ENCODE results near the gene SMIM23.
"Not testable (repeated sequence)": the region's sequence is repeated elsewhere in the genome, so short reads cannot be mapped to it uniquely, and the experiment has no call there.

DNA sequence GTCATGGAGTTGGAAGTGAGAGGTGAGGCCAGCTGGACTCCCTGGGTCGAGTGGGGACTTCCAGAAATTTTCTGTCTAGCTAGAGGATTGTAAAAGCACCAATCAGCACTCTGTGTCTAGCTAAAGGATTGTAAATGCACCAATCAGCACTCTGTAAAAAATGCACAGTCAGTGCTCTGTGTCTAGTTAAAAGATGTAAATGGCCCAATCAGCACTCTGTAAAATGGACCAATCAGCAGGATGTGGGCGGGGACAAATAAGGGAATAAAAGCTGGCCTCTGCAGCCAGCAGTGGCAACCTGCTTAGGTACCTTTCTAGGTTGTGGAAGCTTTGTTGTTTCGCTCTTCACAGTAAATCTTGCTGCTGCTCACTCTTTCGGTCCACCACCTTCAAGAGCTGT lies 3.9 kb upstream of the SMIM23 start:
- TF ChIP-seq, protein P1, sequence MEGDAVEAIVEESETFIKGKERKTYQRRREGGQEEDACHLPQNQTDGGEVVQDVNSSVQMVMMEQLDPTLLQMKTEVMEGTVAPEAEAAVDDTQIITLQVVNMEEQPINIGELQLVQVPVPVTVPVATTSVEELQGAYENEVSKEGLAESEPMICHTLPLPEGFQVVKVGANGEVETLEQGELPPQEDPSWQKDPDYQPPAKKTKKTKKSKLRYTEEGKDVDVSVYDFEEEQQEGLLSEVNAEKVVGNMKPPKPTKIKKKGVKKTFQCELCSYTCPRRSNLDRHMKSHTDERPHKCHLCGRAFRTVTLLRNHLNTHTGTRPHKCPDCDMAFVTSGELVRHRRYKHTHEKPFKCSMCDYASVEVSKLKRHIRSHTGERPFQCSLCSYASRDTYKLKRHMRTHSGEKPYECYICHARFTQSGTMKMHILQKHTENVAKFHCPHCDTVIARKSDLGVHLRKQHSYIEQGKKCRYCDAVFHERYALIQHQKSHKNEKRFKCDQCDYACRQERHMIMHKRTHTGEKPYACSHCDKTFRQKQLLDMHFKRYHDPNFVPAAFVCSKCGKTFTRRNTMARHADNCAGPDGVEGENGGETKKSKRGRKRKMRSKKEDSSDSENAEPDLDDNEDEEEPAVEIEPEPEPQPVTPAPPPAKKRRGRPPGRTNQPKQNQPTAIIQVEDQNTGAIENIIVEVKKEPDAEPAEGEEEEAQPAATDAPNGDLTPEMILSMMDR (IDR thresholded peaks at IDR 0.05) = not testable (repeated sequence)
- TF ChIP-seq POLR2A, POLR2AphosphoS5 (IDR thresholded peaks at IDR 0.05): not testable (repeated sequence)

Measured in breast epithelium (tissue), 3 donors.